Cardiac muscle cell (in vitro differentiated cells and primary cell): ENCODE measurements around the gene RAB8A. TPM values are rescaled to one million over a fixed set of nuclear protein-coding genes. Genes with fewer than 3 reads are reported as not detected.
"Not testable (repeated sequence)": the region's sequence is repeated elsewhere in the genome, so short reads cannot be mapped to it uniquely, and the experiment has no call there.

Source experiments
- DNase-seq, 2 donors: peaks; one replicate each; pipeline versions ENCODE4 v3.0.0 to v3.0.0-alpha.2; 2010 to 2017; ENCODE audit warnings: low read depth in 1 of 2, low spot score in 1 of 2
- H3K27ac ChIP-seq: fragments of 200-600 bp; sonication (generic); 2 replicates; pipeline ENCODE4 v1.5.1; 2016
- H3K27me3 ChIP-seq: fragments of 200-600 bp; sonication (generic); 2 replicates; pipeline ENCODE4 v1.6.0; 2016; ENCODE audit warnings: control low read depth
- H3K36me3 ChIP-seq: fragments of 200-600 bp; sonication (generic); 2 replicates; pipeline ENCODE4 v1.5.1; 2016; ENCODE audit warnings: control low read depth
- H3K4me1 ChIP-seq: fragments of 200-600 bp; sonication (generic); 2 replicates; pipeline ENCODE4 v1.8.1; 2017; ENCODE audit warnings: low read depth, mild to moderate bottlenecking, mixed run types
- H3K4me3 ChIP-seq: fragments of 200-600 bp; sonication (generic); 2 replicates; pipeline ENCODE4 v1.5.1; 2016; ENCODE audit warnings: mild to moderate bottlenecking
- H3K9me3 ChIP-seq: fragments of 200-600 bp; sonication (generic); 2 replicates; pipeline ENCODE4 v1.5.1; 2017; ENCODE audit warnings: low read depth, mild to moderate bottlenecking, control low read depth
- polyA plus RNA-seq: library from polyadenylated mRNA; unstranded; fragments of >200 nt; fragmentation: Nextera tagmentation; extraction: Ambion mirVana; gene quantifications from 2 replicates; pipeline ENCODE4 v1.2.1, GENCODE V29; 2016
- total RNA-seq: library from RNA; depleted of rRNA; stranded (reverse); fragments of >200 nt; gene quantifications from 2 replicates; pipeline ENCODE4 v1.2.3, GENCODE V29; 2016
- TF ChIP-seq, protein P1 (sequence below): IDR thresholded peaks from 2 replicates; pipeline ENCODE4 v1.5.1; 2012; ENCODE audit warnings: low read depth, mild to moderate bottlenecking, low read length

RAB8A gene
- total and polyA plus RNA-seq, 2 experiments from 2014 or later, result 38.2 to 93.8 TPM

DNA sequence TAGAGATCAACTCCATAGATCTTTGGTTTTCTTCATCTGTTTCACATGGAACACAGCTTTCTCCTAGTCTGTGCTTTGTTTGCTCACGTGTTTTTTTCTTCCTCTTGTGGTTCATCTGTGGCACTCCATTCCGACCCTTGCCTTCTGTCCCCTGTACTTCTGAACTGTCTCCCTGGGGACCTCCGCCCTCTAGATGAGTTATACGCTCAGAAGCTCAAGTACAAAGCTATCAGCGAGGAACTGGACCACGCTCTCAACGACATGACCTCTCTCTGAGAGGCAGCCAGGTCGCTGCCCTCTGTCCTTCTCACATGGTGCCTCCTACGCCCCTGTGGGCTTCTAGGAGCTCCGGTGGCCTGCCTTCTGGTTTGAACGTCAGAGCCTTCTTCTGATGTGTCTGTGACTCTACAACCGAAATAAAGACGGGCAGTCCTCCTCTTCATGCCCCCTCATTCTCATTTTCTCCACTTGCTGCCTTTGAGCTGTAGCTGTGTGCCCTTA, 16.6 kb upstream of the RAB8A start:
- peak overlapping the region; percentile 66 for H3K27ac ChIP-seq
- DNase-seq, result no peak
- H3K27me3 ChIP-seq, result no peaks in the 10 kb centered on the region
- no peaks in the 10 kb centered on the region for H3K9me3 ChIP-seq
- H3K36me3 ChIP-seq, result peaks cover 68% of the 10 kb centered on the region
- H3K4me1 ChIP-seq, result no peaks in the 10 kb centered on the region
- H3K4me3 ChIP-seq, result no peak overlapping the region
- TF ChIP-seq, protein P1, sequence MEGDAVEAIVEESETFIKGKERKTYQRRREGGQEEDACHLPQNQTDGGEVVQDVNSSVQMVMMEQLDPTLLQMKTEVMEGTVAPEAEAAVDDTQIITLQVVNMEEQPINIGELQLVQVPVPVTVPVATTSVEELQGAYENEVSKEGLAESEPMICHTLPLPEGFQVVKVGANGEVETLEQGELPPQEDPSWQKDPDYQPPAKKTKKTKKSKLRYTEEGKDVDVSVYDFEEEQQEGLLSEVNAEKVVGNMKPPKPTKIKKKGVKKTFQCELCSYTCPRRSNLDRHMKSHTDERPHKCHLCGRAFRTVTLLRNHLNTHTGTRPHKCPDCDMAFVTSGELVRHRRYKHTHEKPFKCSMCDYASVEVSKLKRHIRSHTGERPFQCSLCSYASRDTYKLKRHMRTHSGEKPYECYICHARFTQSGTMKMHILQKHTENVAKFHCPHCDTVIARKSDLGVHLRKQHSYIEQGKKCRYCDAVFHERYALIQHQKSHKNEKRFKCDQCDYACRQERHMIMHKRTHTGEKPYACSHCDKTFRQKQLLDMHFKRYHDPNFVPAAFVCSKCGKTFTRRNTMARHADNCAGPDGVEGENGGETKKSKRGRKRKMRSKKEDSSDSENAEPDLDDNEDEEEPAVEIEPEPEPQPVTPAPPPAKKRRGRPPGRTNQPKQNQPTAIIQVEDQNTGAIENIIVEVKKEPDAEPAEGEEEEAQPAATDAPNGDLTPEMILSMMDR, result no peak

DNA sequence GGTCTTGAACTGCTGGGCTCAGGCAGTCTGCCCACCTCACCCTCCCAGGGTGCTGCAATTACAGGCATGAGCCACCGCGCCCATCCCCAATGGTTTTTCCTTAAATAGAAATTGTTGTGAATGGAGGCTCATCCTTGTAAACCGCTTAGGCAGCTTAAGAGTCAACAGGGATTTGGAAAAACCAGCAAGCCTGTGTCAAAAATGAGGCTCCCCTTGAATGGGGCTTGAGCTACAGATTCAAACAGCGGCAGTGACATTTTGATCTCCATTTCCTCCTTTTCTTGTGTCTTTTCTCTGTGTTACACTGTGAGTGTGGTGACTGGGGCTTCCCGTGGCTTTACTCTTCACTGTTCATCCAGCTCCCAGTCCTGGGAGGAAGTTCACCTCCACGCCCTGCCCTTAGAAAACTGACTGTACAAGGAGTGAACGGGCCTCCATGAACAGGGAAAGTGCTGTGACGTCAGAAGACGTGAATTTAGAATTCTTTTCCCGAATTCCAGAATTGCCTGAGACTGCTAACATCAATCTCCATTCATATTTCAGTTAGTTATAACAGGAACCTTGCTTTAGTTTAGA, 15.3 kb upstream of the RAB8A start:
- Histone ChIP-seq H3K27me3 (no peaks in the 10 kb centered on the region), H3K4me1 (no peaks in the 10 kb centered on the region), H3K36me3 (peaks cover 69% of the 10 kb centered on the region), H3K27ac (peak overlapping the region; percentile 54), H3K9me3 (no peaks in the 10 kb centered on the region), H3K4me3 (no peak overlapping the region)
- no peak for DNase-seq
- TF ChIP-seq, protein P1, result no peak

GRCh38 chr19:16098416-16098768, 13.3 kb upstream of the RAB8A start:
- Histone ChIP-seq H3K4me1 (no peaks in the 10 kb centered on the region), H3K9me3 (no peaks in the 10 kb centered on the region), H3K4me3 (no peak overlapping the region), H3K36me3 (peaks cover 69% of the 10 kb centered on the region), H3K27ac (peak overlapping the region; percentile 54), H3K27me3 (no peaks in the 10 kb centered on the region)
- no peak for DNase-seq
- TF ChIP-seq, protein P1, result no peak

- TF ChIP-seq, protein P1, result no peak
- Histone ChIP-seq H3K36me3 (peaks cover 68% of the 10 kb centered on the region), H3K4me1 (no peaks in the 10 kb centered on the region), H3K27ac (no peak overlapping the region), H3K4me3 (no peak overlapping the region), H3K9me3 (no peaks in the 10 kb centered on the region), H3K27me3 (no peaks in the 10 kb centered on the region)
- DNase-seq, result no peak
These were observed 12.9 kb upstream of the RAB8A start for GRCh38 chr19:16098821-16099220.

DNA sequence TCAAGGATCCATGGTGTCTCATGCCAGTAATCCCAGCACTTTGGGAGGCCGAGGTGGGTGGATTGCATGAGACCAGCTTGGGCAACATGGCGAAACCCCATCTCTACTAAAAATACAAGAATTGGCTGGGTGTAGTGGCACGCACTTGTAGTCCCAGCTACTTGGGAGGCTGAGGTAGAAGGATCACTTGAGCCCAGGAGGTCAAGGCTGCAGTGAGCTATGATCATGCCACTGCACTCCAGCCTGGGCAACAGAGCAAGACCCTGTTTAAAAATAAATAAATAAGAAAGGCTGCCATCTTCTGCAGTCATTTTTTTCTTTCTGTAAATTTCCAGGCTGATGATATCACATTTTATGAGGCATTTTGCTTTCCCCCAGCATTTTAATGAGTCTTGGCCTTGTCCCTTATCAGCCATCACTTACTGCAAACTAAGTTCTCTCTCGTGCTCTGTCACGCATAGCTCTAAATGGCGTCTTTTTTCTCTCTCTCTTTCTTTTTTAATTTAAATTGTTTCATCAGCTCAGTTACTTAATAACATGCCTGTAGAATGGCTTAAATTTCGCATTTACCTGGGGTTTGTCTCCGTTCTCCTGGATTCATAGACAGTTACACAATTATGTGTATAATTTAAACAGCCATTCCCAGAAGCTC, 12.2 kb upstream of the RAB8A start:
- not testable (repeated sequence) for H3K9me3 ChIP-seq, H3K27me3 ChIP-seq, H3K4me3 ChIP-seq, H3K27ac ChIP-seq, H3K4me1 ChIP-seq, DNase-seq
- H3K36me3 ChIP-seq, result peaks cover 63% of the 10 kb centered on the region

DNA sequence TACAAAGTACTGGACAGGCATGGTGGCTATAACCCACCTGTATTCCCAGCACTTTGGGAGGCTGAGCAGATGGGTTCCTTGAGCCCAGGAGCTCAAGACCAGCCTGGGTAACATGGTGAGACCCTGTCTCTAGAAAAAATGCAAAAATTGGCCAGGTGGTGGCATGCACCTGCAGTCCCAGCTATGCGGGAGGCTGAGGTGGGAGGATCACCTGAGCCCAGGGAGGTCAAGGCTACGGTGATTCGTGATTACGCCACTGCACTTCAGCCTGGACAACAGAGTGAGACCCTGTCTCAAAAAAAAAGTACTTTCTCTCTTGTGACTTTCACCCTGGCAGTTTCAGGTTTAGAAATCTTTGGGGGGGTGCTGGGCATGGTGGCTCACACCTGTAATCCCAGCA, 11.2 kb upstream of the RAB8A start:
- TF ChIP-seq, protein P1, result no peak
- no peak overlapping the region for H3K27ac ChIP-seq
- H3K4me3 ChIP-seq, result no peak overlapping the region
- H3K4me1 ChIP-seq, result no peaks in the 10 kb centered on the region
- H3K36me3 ChIP-seq, result peaks cover 52% of the 10 kb centered on the region
- no peak for DNase-seq
- H3K27me3 ChIP-seq, result no peaks in the 10 kb centered on the region
- H3K9me3 ChIP-seq, result no peaks in the 10 kb centered on the region
